Activated CD4-positive, alpha-beta T cell treated with anti-CD3 and anti-CD28 coated beads, Interleukin-2, amount 10 ng/mL, durations not matched to agents 24 days and 14 days (primary cell): ENCODE measurements around the gene RCCD1. TPM values are rescaled to one million over a fixed set of nuclear protein-coding genes. Genes with fewer than 3 reads are reported as not detected.

ENCODE experiments used
- DNase-seq: peaks from one replicate; pipeline ENCODE4 v3.0.0; 2022
- H3K27ac Mint-ChIP-seq: one replicate; pipeline ENCODE4 v1.8.0; 2022; ENCODE audit warnings: mild to moderate bottlenecking, mixed read lengths
- H3K27me3 Mint-ChIP-seq: one replicate; pipeline ENCODE4 v1.8.0; 2022; ENCODE audit warnings: mixed read lengths
- H3K36me3 Mint-ChIP-seq: one replicate; pipeline ENCODE4 v1.8.0; 2022; ENCODE audit warnings: low read depth, mild to moderate bottlenecking, mixed read lengths
- H3K4me1 Mint-ChIP-seq: one replicate; pipeline ENCODE4 v1.8.0; 2021; ENCODE audit warnings: mixed read lengths
- H3K4me3 Mint-ChIP-seq: one replicate; pipeline ENCODE4 v1.8.0; 2022; ENCODE audit warnings: mild to moderate bottlenecking, moderate library complexity, mixed read lengths
- H3K9me3 Mint-ChIP-seq: one replicate; pipeline ENCODE4 v1.8.0; 2021; ENCODE audit warnings: mixed read lengths
- intact Hi-C: fragments of 100-400 bp; cut with micrococcal nuclease; formaldehyde crosslinking; loops from one replicate; pipeline ENCODE4 v1.15.1; 2023
- total RNA-seq: library from RNA; stranded (reverse); gene quantifications from 2 replicates; pipeline ENCODE4 v1.2.3, GENCODE V29; 2022

The RCCD1 gene
- total RNA-seq, 1 donor from 2014 or later, result 32.3 TPM

GRCh38 chr15:90929246-90930019 lies 25.3 kb upstream of the RCCD1 start:
- Mint-ChIP-seq H3K4me3 (peak overlapping the region; percentile 99), H3K9me3 (no peaks in the 10 kb centered on the region), H3K4me1 (peaks cover 42% of the 10 kb centered on the region), H3K27me3 (no peaks in the 10 kb centered on the region), H3K27ac (peak overlapping the region; percentile 99), H3K36me3 (peaks cover 5% of the 10 kb centered on the region)
- DNase-seq, result peak; percentile 64
- intact Hi-C loops, result loop anchor here (5.0 to 10.0 kb wide), 5 partner anchors 57 to 1595 kb away; partner anchors contain the start of genes IQGAP1 and POLG

DNA sequence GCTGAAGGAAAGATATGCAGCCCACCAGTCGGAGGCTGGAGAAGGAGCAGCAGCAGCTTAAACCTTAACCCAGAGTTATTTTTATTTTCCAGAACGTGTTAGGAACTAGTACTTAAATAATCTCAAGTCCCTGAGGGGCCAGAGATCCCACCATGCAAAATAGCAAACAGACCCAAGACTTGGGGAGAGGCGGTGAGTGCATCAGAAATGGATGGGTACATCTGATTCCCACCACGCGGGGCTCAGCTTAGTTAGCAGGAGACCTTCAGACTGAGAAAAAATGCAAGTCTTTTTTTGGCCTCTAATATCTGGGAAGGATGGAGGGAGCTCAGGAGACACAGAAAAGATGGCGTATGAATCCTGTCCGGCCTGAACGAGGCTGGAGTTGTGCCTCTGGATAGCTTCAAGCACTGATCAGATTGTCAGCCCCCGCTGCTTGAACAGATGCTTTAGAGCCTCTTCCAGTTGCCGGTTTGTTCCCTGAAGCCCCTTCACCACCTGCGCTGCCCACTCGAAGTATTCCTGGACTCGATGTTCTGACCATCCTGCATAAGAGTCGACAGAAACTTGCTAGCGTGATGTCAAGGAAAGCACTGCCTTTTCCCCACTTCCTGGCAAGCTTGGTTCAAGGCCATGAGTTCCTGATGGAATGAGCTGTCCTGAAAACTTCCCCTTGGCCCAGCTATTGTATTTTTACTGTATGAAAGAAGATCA lies 23.7 kb upstream of the RCCD1 start:
- Mint-ChIP-seq H3K27ac (peak overlapping the region; percentile 99), H3K9me3 (no peaks in the 10 kb centered on the region), H3K4me3 (peak overlapping the region; percentile 99), H3K27me3 (no peaks in the 10 kb centered on the region), H3K4me1 (peaks cover 39% of the 10 kb centered on the region), H3K36me3 (peaks cover 4% of the 10 kb centered on the region)
- intact Hi-C loops, result loop anchor here (5.0 to 10.0 kb wide), 5 partner anchors 59 to 1596 kb away; partner anchors contain the start of genes IQGAP1 and POLG
- peak; percentile 67 for DNase-seq

DNA sequence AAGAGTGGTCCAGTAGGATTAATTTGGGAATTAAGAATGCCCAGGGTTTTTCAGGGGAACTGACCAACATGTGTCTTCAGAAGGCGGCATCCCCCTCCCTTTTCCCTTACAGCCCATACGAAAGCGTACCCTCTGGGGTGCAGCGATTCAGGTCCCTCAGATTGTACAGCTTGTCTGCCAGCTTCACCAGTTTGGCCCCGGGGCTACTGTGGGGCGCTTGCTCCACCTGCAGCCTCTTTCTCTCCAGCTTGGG lies 23.2 kb upstream of the RCCD1 start:
- Mint-ChIP-seq H3K36me3 (peaks cover 9% of the 10 kb centered on the region), H3K27ac (peak overlapping the region; percentile 99), H3K4me1 (peaks cover 44% of the 10 kb centered on the region), H3K4me3 (peak overlapping the region; percentile 99), H3K9me3 (no peaks in the 10 kb centered on the region), H3K27me3 (no peaks in the 10 kb centered on the region)
- no peak for DNase-seq
- intact Hi-C loops, result loop anchor here (5.0 to 10.0 kb wide), 5 partner anchors 59 to 1597 kb away; partner anchors contain the start of genes IQGAP1 and POLG

DNA sequence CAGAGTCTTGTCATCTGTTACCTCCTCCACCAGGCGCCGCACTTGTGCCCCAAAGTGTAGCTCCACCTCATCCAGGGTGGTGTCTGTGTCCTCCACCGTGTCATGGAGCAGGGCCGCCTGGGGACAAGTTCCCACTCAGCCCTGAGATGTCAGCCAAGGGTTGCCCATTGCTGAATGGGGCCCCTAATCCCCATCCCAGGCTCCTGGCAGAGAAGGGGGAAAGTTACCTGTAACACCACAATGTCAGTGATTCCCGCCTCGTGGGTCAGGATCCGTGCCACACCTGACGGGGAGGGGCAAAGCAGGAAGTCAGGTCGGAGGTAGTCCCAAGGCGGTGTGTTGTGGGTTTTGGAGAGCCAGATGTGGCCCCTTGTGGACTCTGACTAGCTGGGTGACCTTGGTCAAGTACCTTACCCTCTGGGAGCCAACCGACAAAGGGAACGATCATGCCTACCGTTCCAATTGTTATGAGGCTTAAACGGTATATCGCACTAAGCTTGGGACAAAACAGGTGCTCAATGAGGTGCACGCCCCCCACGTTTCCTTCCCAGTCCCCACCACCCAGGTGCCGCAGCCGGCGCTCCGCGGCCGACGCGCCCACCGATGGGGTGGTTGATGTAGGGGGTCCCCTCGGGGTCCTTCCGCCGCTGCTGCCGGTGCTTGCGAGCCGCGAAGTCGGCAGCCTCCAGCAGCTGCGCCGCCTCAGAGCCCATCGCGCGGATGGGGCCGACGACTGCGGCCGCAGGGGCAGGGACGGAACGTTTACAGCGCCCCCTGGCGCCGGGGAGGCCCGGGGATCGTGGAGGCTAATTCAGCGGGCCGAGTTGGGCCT lies 22.6 kb upstream of the RCCD1 start, which contains the start of gene HDDC3:
Gene HDDC3, minus strand, starts transcription at position 722 of the 832 bp plus-strand sequence. Its CDS starts 9 bp downstream, at position 713.
- intact Hi-C loops, result loop anchor here (1.0 to 10.0 kb wide), 7 partner anchors 60 to 1597 kb away; partner anchors contain the start of genes CIB1, IQGAP1, POLG and PRC1
- H3K27me3 Mint-ChIP-seq, result no peaks in the 10 kb centered on the region
- H3K27ac Mint-ChIP-seq, result peak within 1 kb of the TSS; percentile 99
- H3K4me3 Mint-ChIP-seq, result peak within 1 kb of the TSS; percentile 99
- H3K36me3 Mint-ChIP-seq, result peaks cover 13% of the 10 kb centered on the region
- peak; percentile 98 for DNase-seq
- H3K9me3 Mint-ChIP-seq, result no peaks in the 10 kb centered on the region
- H3K4me1 Mint-ChIP-seq, result peaks cover 49% of the 10 kb centered on the region

DNA sequence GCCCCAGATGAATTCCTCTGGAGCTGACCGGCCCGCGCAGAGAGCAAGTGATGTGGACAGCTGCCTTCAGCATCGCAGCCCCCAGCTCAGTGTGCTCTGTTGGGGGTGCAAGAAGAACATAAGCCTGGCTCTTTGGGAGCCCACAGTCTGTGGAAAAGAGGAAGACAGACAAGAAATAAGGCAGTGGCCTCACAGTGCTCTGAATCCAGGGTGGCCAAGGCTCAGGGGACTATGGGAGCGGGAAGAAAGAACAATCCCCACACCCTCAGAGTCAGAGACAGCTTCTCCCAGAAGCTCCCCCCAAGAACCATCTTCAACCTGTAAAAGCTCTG lies 22.1 kb upstream of the RCCD1 start:
- Mint-ChIP-seq H3K36me3 (peaks cover 13% of the 10 kb centered on the region), H3K27ac (peak overlapping the region; percentile 99), H3K4me3 (peak overlapping the region; percentile 99), H3K27me3 (no peaks in the 10 kb centered on the region), H3K9me3 (no peaks in the 10 kb centered on the region), H3K4me1 (peaks cover 49% of the 10 kb centered on the region)
- intact Hi-C loops, result loop anchor here (1.0 to 10.0 kb wide), 7 partner anchors 60 to 1598 kb away; partner anchors contain the start of genes CIB1, IQGAP1, POLG and PRC1
- no peak for DNase-seq

- H3K4me3 Mint-ChIP-seq, result peak overlapping the region; percentile 17
- peaks cover 48% of the 10 kb centered on the region for H3K4me1 Mint-ChIP-seq
Observed at GRCh38 chr15:90933301-90933700, 21.4 kb upstream of the RCCD1 start.

GRCh38 chr15:90934256-90934948 lies 20.3 kb upstream of the RCCD1 start:
- peak; percentile 96 for DNase-seq
- peak overlapping the region; percentile 81 for H3K4me3 Mint-ChIP-seq
- no peaks in the 10 kb centered on the region for H3K27me3 Mint-ChIP-seq
- peaks cover 42% of the 10 kb centered on the region for H3K4me1 Mint-ChIP-seq
- H3K27ac Mint-ChIP-seq, result peak overlapping the region; percentile 89
- H3K9me3 Mint-ChIP-seq, result no peaks in the 10 kb centered on the region
- intact Hi-C loops, result loop anchor here (1.0 to 10.0 kb wide), 8 partner anchors 32 to 1600 kb away; partner anchors contain the start of genes BLM, IQGAP1 and POLG
- peaks cover 21% of the 10 kb centered on the region for H3K36me3 Mint-ChIP-seq

More at GRCh38 chr15:90933301-90933700, 21.4 kb upstream of the RCCD1 start:
- Mint-ChIP-seq H3K36me3 (peaks cover 16% of the 10 kb centered on the region), H3K9me3 (no peaks in the 10 kb centered on the region), H3K27ac (peak overlapping the region; percentile 74), H3K27me3 (no peaks in the 10 kb centered on the region)
- intact Hi-C loops, result loop anchor here (2.0 to 10.0 kb wide), 6 partner anchors 61 to 1598 kb away; partner anchors contain the start of genes CIB1, IQGAP1 and POLG
- DNase-seq, result no peak

DNA sequence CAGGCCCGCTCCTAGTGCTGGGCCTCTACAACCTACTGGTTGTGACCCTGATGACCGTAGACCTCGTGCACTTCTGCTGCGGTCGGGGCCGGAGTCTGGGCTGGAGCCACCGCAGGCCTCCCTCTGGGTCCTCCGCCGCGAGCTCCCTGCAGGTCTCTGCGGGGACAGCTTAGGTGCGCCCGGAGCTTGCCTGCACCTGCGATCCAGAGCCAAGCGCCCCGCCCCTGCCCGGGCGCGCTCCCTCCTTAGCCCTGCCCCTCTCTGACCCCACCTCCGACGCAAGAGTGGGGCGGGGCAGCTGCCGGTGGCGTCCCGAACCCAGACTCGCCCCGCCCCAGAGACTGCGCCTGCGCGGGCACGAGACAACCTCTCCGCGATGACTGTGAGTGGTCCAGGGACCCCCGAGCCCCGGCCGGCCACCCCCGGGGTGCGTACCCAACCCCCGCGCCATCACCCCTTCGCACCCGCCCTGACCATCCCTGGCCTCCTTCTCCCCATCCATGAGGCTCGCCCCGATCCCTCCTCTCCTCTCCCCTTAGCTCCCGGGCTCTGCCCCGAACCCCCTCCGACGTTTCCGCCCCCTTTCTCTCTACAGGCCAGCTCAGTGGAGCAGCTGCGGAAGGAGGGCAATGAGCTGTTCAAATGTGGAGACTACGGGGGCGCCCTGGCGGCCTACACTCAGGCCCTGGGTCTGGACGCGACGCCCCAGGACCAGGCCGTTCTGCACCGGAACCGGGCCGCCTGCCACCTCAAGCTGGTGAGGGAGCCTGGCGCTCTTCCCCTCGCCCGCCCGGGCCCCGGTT lies 19.5 kb upstream of the RCCD1 start, which contains the start of gene UNC45A:
Gene UNC45A, plus strand, starts transcription at position 337 of the 803 bp plus-strand sequence. Its CDS starts 40 bp downstream, at position 377.
- peak within 1 kb of the TSS; percentile 81 for H3K4me3 Mint-ChIP-seq
- H3K27ac Mint-ChIP-seq, result peak within 1 kb of the TSS; percentile 89
- peak; percentile 99 for DNase-seq
- H3K9me3 Mint-ChIP-seq, result no peaks in the 10 kb centered on the region
- intact Hi-C loops, result loop anchor here (1.0 to 10.0 kb wide), 9 partner anchors 19 to 1600 kb away; partner anchors contain the start of genes BLM, IQGAP1, POLG and RCCD1
- peaks cover 38% of the 10 kb centered on the region for H3K4me1 Mint-ChIP-seq
- H3K27me3 Mint-ChIP-seq, result no peaks in the 10 kb centered on the region
- peaks cover 28% of the 10 kb centered on the region for H3K36me3 Mint-ChIP-seq

- DNase-seq, result no peak
- Mint-ChIP-seq H3K9me3 (no peaks in the 10 kb centered on the region), H3K36me3 (peaks cover 35% of the 10 kb centered on the region), H3K27ac (peak overlapping the region; percentile 89), H3K4me3 (peak overlapping the region; percentile 81), H3K4me1 (peaks cover 28% of the 10 kb centered on the region), H3K27me3 (no peaks in the 10 kb centered on the region)
- intact Hi-C loops, result loop anchor here (10.0 kb wide), 2 partner anchors 552 to 1602 kb away; partner anchors contain the start of genes IQGAP1 and POLG
Observed at GRCh38 chr15:90936823-90937222, 17.9 kb upstream of the RCCD1 start.

GRCh38 chr15:90938261-90938660 lies 16.4 kb upstream of the RCCD1 start:
- no peak for DNase-seq
- H3K9me3 Mint-ChIP-seq, result no peaks in the 10 kb centered on the region
- H3K4me1 Mint-ChIP-seq, result peaks cover 21% of the 10 kb centered on the region
- peaks cover 43% of the 10 kb centered on the region for H3K36me3 Mint-ChIP-seq
- no peak overlapping the region for H3K27ac Mint-ChIP-seq
- H3K4me3 Mint-ChIP-seq, result no peak overlapping the region
- intact Hi-C loops, result loop anchor here (10.0 kb wide), 2 partner anchors 553 to 1603 kb away; partner anchors contain the start of genes IQGAP1 and POLG
- H3K27me3 Mint-ChIP-seq, result no peaks in the 10 kb centered on the region

GRCh38 chr15:90939756-90940155 lies 14.9 kb upstream of the RCCD1 start:
- Mint-ChIP-seq H3K27ac (no peak overlapping the region), H3K9me3 (no peaks in the 10 kb centered on the region), H3K27me3 (no peaks in the 10 kb centered on the region), H3K4me3 (no peak overlapping the region), H3K36me3 (peaks cover 50% of the 10 kb centered on the region), H3K4me1 (peaks cover 13% of the 10 kb centered on the region)
- intact Hi-C loops, result loop anchor here (10.0 kb wide), 2 partner anchors 555 to 1605 kb away; partner anchors contain the start of genes IQGAP1 and POLG
- no peak for DNase-seq

GRCh38 chr15:90941038-90941437 lies 13.6 kb upstream of the RCCD1 start:
- H3K9me3 Mint-ChIP-seq, result no peaks in the 10 kb centered on the region
- H3K36me3 Mint-ChIP-seq, result peaks cover 56% of the 10 kb centered on the region
- DNase-seq, result no peak
- intact Hi-C loops, result no loop called here
- peaks cover 11% of the 10 kb centered on the region for H3K4me1 Mint-ChIP-seq
- no peaks in the 10 kb centered on the region for H3K27me3 Mint-ChIP-seq
- no peak overlapping the region for H3K4me3 Mint-ChIP-seq
- H3K27ac Mint-ChIP-seq, result no peak overlapping the region
